H9 (cell line): Measurements from ENCODE around the gene CAMKK1. TPM values are rescaled to one million over a fixed set of nuclear protein-coding genes. Genes with fewer than 3 reads are reported as not detected.

Experiments
- DNase-seq: peaks from one replicate; pipeline ENCODE4 v3.0.0-alpha.2; 2017
- H2AFZ ChIP-seq: one replicate; pipeline ENCODE4 v1.6.1; 2013; ENCODE audit warnings: mild to moderate bottlenecking, low read length, control low read depth, moderate library complexity
- H2AK5ac ChIP-seq: 2 replicates; pipeline ENCODE4 v1.6.1; 2013; ENCODE audit warnings: low read length, control low read depth, mixed read lengths; ENCODE audit not compliant: insufficient read length
- H2BK120ac ChIP-seq: one replicate; pipeline ENCODE4 v1.6.1; 2013; ENCODE audit warnings: low read depth, mild to moderate bottlenecking, low read length, control low read depth, inconsistent platforms; ENCODE audit not compliant: poor library complexity, severe bottlenecking
- H2BK12ac ChIP-seq: 2 replicates; pipeline ENCODE4 v1.6.1; 2013; ENCODE audit warnings: low read length, control low read depth, mixed read lengths, low read depth; ENCODE audit not compliant: insufficient read length
- H2BK15ac ChIP-seq: 2 replicates; pipeline ENCODE4 v1.6.1; 2013; ENCODE audit warnings: low read depth, low read length, control low read depth
- H2BK20ac ChIP-seq: one replicate; pipeline ENCODE4 v1.6.1; 2013; ENCODE audit warnings: low read depth, mild to moderate bottlenecking, low read length, control low read depth, inconsistent platforms; ENCODE audit not compliant: poor library complexity, severe bottlenecking
- H2BK5ac ChIP-seq: 2 replicates; pipeline ENCODE4 v1.6.1; 2013; ENCODE audit warnings: low read length, control low read depth, mixed read lengths; ENCODE audit not compliant: insufficient read length
- H3K14ac ChIP-seq: 2 replicates; pipeline ENCODE4 v1.6.1; 2013; ENCODE audit warnings: low read length, control low read depth; ENCODE audit not compliant: insufficient read depth
- H3K18ac ChIP-seq: 2 replicates; pipeline ENCODE4 v1.6.1; 2013; ENCODE audit warnings: low read depth, mild to moderate bottlenecking, mixed read lengths, low read length, control low read depth; ENCODE audit not compliant: insufficient read length
- H3K23ac ChIP-seq: 2 replicates; pipeline ENCODE4 v1.6.1; 2013; ENCODE audit warnings: low read length, control low read depth, mixed read lengths, low read depth; ENCODE audit not compliant: insufficient read length
- H3K23me2 ChIP-seq: 2 replicates; pipeline ENCODE4 v1.6.1; 2013; ENCODE audit warnings: low read depth, mild to moderate bottlenecking, mixed read lengths, low read length, control low read depth; ENCODE audit not compliant: insufficient read length, poor library complexity, severe bottlenecking
- H3K27ac ChIP-seq: 2 replicates; pipeline ENCODE4 v1.5.1; 2013; ENCODE audit warnings: low read length, control low read depth, mixed read lengths, low read depth; ENCODE audit not compliant: insufficient read length
- H3K27me3 ChIP-seq: 2 replicates; pipeline ENCODE4 v1.6.1; 2013; ENCODE audit warnings: low read length, control low read depth, inconsistent platforms; ENCODE audit not compliant: insufficient read depth
- H3K4ac ChIP-seq: 2 replicates; pipeline ENCODE4 v1.6.1; 2013; ENCODE audit warnings: low read depth, mild to moderate bottlenecking, control low read depth, inconsistent platforms, low read length, moderate library complexity
- H3K4me1 ChIP-seq: 2 replicates; pipeline ENCODE4 v1.6.1; 2013; ENCODE audit warnings: low read length, control low read depth, inconsistent platforms; ENCODE audit not compliant: insufficient read depth
- H3K4me2 ChIP-seq: 2 replicates; pipeline ENCODE4 v1.6.1; 2013; ENCODE audit warnings: low read length, control low read depth, mixed read lengths; ENCODE audit not compliant: insufficient read length, insufficient read depth
- H3K56ac ChIP-seq: 2 replicates; pipeline ENCODE4 v1.6.1; 2013; ENCODE audit warnings: low read depth, mild to moderate bottlenecking, mixed read lengths, low read length, control low read depth; ENCODE audit not compliant: insufficient read length
- H3K79me1 ChIP-seq: 2 replicates; pipeline ENCODE4 v1.6.1; 2013; ENCODE audit warnings: low read depth, mild to moderate bottlenecking, moderate library complexity, low read length, control low read depth, inconsistent platforms; ENCODE audit not compliant: insufficient read depth, poor library complexity, severe bottlenecking
- H3K79me2 ChIP-seq: 2 replicates; pipeline ENCODE4 v1.6.1; 2013; ENCODE audit warnings: low read length, control low read depth, inconsistent platforms; ENCODE audit not compliant: insufficient read depth
- H3K9ac ChIP-seq: 2 replicates; pipeline ENCODE4 v1.6.1; 2013; ENCODE audit warnings: low read length, control low read depth, mixed read lengths; ENCODE audit not compliant: insufficient read length; ENCODE audit errors: extremely low read depth
- H3K9me3 ChIP-seq: one replicate; pipeline ENCODE4 v1.6.1; 2013; ENCODE audit warnings: low read depth, low read length, inconsistent platforms; ENCODE audit not compliant: control insufficient read depth
- H3T11ph ChIP-seq: one replicate; pipeline ENCODE4 v1.6.1; 2013; ENCODE audit warnings: mild to moderate bottlenecking, low read length, control low read depth, inconsistent platforms
- H4K20me1 ChIP-seq: one replicate; pipeline ENCODE4 v1.6.1; 2013; ENCODE audit not compliant: control insufficient read depth, insufficient read length, insufficient read depth
- H4K5ac ChIP-seq: 2 replicates; pipeline ENCODE4 v1.6.1; 2013; ENCODE audit warnings: low read depth, mild to moderate bottlenecking, mixed read lengths, low read length, control low read depth; ENCODE audit not compliant: insufficient read length
- H4K8ac ChIP-seq: replicated peaks from 2 replicates; pipeline ENCODE4 v1.6.1; 2013; ENCODE audit warnings: low read length, control low read depth, mixed read lengths, low read depth; ENCODE audit not compliant: insufficient read length
- H4K91ac ChIP-seq: 2 replicates; pipeline ENCODE4 v1.6.1; 2013; ENCODE audit warnings: low read depth, mild to moderate bottlenecking, moderate library complexity, mixed read lengths, low read length, control low read depth; ENCODE audit not compliant: insufficient read length
- H3K27ac Mint-ChIP-seq, 3 experiments: 2 replicates in 2 of 3; 3 replicates in 1 of 3; pipeline ENCODE4 v1.8.0; 2020 to 2021; ENCODE audit warnings: mixed read lengths in 3 of 3, mild to moderate bottlenecking in 1 of 3, moderate library complexity in 1 of 3
- H3K27me3 Mint-ChIP-seq: 2 replicates; pipeline ENCODE4 v1.8.0; 2021; ENCODE audit warnings: low read depth, mild to moderate bottlenecking, moderate library complexity, mixed read lengths
- H3K36me3 Mint-ChIP-seq, 3 experiments: 2 replicates in 2 of 3; 3 replicates in 1 of 3; pipeline ENCODE4 v1.8.0; 2020 to 2021; ENCODE audit warnings: low read depth in 3 of 3, mixed read lengths in 3 of 3; ENCODE audit not compliant: insufficient read depth in 1 of 3
- H3K4me1 Mint-ChIP-seq, 2 experiments: 2 replicates each; pipeline ENCODE4 v1.8.0; 2020; ENCODE audit warnings: mixed read lengths in 2 of 2
- H3K4me3 Mint-ChIP-seq, 2 experiments: 2 replicates in 1 of 2; 3 replicates in 1 of 2; pipeline ENCODE4 v1.8.0; 2020 to 2021; ENCODE audit warnings: mild to moderate bottlenecking in 2 of 2, mixed read lengths in 2 of 2, moderate library complexity in 1 of 2
- H3K9me3 Mint-ChIP-seq, 2 experiments: 2 replicates in 1 of 2; 3 replicates in 1 of 2; pipeline ENCODE4 v1.8.0; 2020; ENCODE audit warnings: mild to moderate bottlenecking in 2 of 2, mixed read lengths in 2 of 2, moderate library complexity in 1 of 2
- CTCF ChIP-seq: fragments of 200-600 bp; sonication (generic); conservative IDR thresholded peaks from 3 replicates; pipeline ENCODE4 v1.8.0; 2021; ENCODE audit warnings: antibody characterized with exemption, mild to moderate bottlenecking
- WGBS: extraction: QIAGEN DNeasy Blood & Tissue Kit; methylation state at CpG from one replicate; pipeline ENCODE4 v1.1.7; 2013; ENCODE audit warnings: missing lambda C conversion rate, low lambda C conversion rate, mixed read lengths; ENCODE audit not compliant: insufficient read length; ENCODE audit errors: extremely low coverage; 5-methylcytosine and 5-hydroxymethylcytosine counted together
- total RNA-seq: library from RNA; stranded (reverse); gene quantifications from 2 replicates; pipeline ENCODE4 v1.2.1, GENCODE V29; 2021

The CAMKK1 gene
- total RNA-seq, 1 experiment from 2014 or later = 6.7 TPM

GRCh38 chr17:3912827-3913226 is 20.0 kb upstream of the CAMKK1 start:
- Histone ChIP-seq H3T11ph (no peak overlapping the region), H4K8ac (no peak overlapping the region), H2BK15ac (no peak overlapping the region), H4K91ac (no peak overlapping the region), H2AFZ (no peak overlapping the region), H3K18ac (no peak overlapping the region), H3K23me2 (no peaks in the 10 kb centered on the region), H2BK20ac (no peak overlapping the region), H2AK5ac (no peak overlapping the region), H2BK5ac (no peak overlapping the region), H3K9me3 (no peaks in the 10 kb centered on the region), H3K4me1 (no peaks in the 10 kb centered on the region), H3K14ac (no peak overlapping the region), H3K9ac (no peak overlapping the region), H2BK120ac (no peak overlapping the region), H3K4ac (no peak overlapping the region), H3K27ac (no peak overlapping the region), H3K23ac (no peak overlapping the region), H4K5ac (no peak overlapping the region), H3K56ac (no peak overlapping the region), H3K4me2 (no peak overlapping the region), H3K27me3 (no peaks in the 10 kb centered on the region), H2BK12ac (no peak overlapping the region), H3K79me2 (no peaks in the 10 kb centered on the region), H4K20me1 (no peaks in the 10 kb centered on the region), H3K79me1 (no peaks in the 10 kb centered on the region)
- Mint-ChIP-seq H3K4me3 (no peak overlapping the region), H3K4me1 (peaks cover 5 to 7% of the 10 kb centered on the region in 2 experiments), H3K27me3 (peaks cover 4% of the 10 kb centered on the region; the same call in 1 of the 2 replicates), H3K27ac (no peak overlapping the region), H3K36me3 (no peaks in the 10 kb centered on the region), H3K9me3 (peaks cover 0 to 3% of the 10 kb centered on the region in 2 experiments; a peak in 2 of 5 replicates)
- DNase-seq = no peak
- no peak for TF ChIP-seq CTCF
- WGBS = no CpG with 5 or more reads among the region's 2 CpGs
